Measurements from ENCODE around the gene INSYN2B.

Gene INSYN2B

GRCh38 chr5:169881702-169882303 is 98.5 kb downstream of the INSYN2B start:
- no peak for DNase-seq

GRCh38 chr5:169880785-169881184 is 99.5 kb downstream of the INSYN2B start:
- DNase-seq: no peak

- no peak for DNase-seq
Observed at GRCh38 chr5:169880012-169880663, 100.2 kb downstream of the INSYN2B start.

- no peak for DNase-seq
Observed at GRCh38 chr5:169876386-169876785, 103.9 kb downstream of the INSYN2B start.

- DNase-seq: no peak
Observed at GRCh38 chr5:169875731-169876130, 104.6 kb downstream of the INSYN2B start.

- no peak for DNase-seq
Observed at GRCh38 chr5:169875091-169875728, 105.1 kb downstream of the INSYN2B start.

GRCh38 chr5:169874621-169875020 is 105.7 kb downstream of the INSYN2B start:
- no peak for DNase-seq

GRCh38 chr5:169873642-169874041 is 106.7 kb downstream of the INSYN2B start:
- no peak for DNase-seq

- DNase-seq: no peak
Observed at GRCh38 chr5:169871826-169872490, 108.3 kb downstream of the INSYN2B start.

GRCh38 chr5:169870211-169870610 is 110.1 kb downstream of the INSYN2B start:
- DNase-seq: no peak

GRCh38 chr5:169869066-169869465 is 111.2 kb downstream of the INSYN2B start:
- DNase-seq: no peak

GRCh38 chr5:169867347-169867746 is 112.9 kb downstream of the INSYN2B start:
- DNase-seq: no peak

GRCh38 chr5:169864483-169864882 is 115.8 kb downstream of the INSYN2B start:
- no peak for DNase-seq

GRCh38 chr5:169862391-169862811 is 117.9 kb downstream of the INSYN2B start:
- no peak for DNase-seq

GRCh38 chr5:169861934-169862333 is 118.4 kb downstream of the INSYN2B start:
- DNase-seq: no peak

GRCh38 chr5:169861433-169861832 is 118.9 kb downstream of the INSYN2B start:
- no peak for DNase-seq

- DNase-seq: no peak
Observed at GRCh38 chr5:169860585-169860984, 119.7 kb downstream of the INSYN2B start.

- DNase-seq: no peak
Observed at GRCh38 chr5:169856571-169856970, 123.7 kb downstream of the INSYN2B start.

GRCh38 chr5:169851321-169851850 is 128.9 kb downstream of the INSYN2B start:
- DNase-seq: no peak

GRCh38 chr5:169850409-169850808 is 129.9 kb downstream of the INSYN2B start:
- no peak for DNase-seq

- no peak for DNase-seq
Observed at GRCh38 chr5:169848792-169849191, 131.5 kb downstream of the INSYN2B start.

- no peak for DNase-seq
Observed at GRCh38 chr5:169848271-169848670, 132.0 kb downstream of the INSYN2B start.

- DNase-seq: no peak
Observed at GRCh38 chr5:169847519-169847918, 132.8 kb downstream of the INSYN2B start.

GRCh38 chr5:169842699-169843098 is 137.6 kb downstream of the INSYN2B start:
- no peak for DNase-seq
